Transverse colon (tissue), 3 donors: ENCODE data around the gene PLEKHA6.
A peak's percentile ranks its signal among the peaks of the same experiment; 100 is the strongest.

Source experiments
- EP300 ChIP-seq: sonication (generic); formaldehyde crosslinking; IDR thresholded peaks from one replicate; pipeline ENCODE4 v1.6.1; 2017; ENCODE audit warnings: antibody characterized with exemption, low read depth
- POLR2A ChIP-seq: fragments of 450-650 bp; IDR thresholded peaks from one replicate; pipeline ENCODE4 v1.6.1; 2016; ENCODE audit warnings: antibody characterized with exemption, mild to moderate bottlenecking, moderate library complexity
- TF ChIP-seq, protein P1 (sequence below), 5 experiments: fragments of 200-600 bp in 3 of 5; fragments of 450-650 bp in 2 of 5; sonication (generic) in 3 of 5; IDR thresholded peaks; 1 replicate in 2 of 5; 2 replicates in 3 of 5; pipeline ENCODE4 v1.5.1; 2016 to 2017; ENCODE audit warnings: antibody characterized with exemption in 5 of 5, inconsistent platforms in 3 of 5, mild to moderate bottlenecking in 2 of 5, moderate library complexity in 1 of 5

GRCh38 chr1:204366759-204367158 is 7.0 kb upstream of the PLEKHA6 start:
- no peak for TF ChIP-seq POLR2A
- TF ChIP-seq, protein P1, sequence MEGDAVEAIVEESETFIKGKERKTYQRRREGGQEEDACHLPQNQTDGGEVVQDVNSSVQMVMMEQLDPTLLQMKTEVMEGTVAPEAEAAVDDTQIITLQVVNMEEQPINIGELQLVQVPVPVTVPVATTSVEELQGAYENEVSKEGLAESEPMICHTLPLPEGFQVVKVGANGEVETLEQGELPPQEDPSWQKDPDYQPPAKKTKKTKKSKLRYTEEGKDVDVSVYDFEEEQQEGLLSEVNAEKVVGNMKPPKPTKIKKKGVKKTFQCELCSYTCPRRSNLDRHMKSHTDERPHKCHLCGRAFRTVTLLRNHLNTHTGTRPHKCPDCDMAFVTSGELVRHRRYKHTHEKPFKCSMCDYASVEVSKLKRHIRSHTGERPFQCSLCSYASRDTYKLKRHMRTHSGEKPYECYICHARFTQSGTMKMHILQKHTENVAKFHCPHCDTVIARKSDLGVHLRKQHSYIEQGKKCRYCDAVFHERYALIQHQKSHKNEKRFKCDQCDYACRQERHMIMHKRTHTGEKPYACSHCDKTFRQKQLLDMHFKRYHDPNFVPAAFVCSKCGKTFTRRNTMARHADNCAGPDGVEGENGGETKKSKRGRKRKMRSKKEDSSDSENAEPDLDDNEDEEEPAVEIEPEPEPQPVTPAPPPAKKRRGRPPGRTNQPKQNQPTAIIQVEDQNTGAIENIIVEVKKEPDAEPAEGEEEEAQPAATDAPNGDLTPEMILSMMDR (IDR thresholded peaks at IDR 0.05), result peak in 3 of 5 experiments; percentile 11 to 25 (median 21)
- no peak for TF ChIP-seq EP300
